Activated CD8-positive, alpha-beta memory T cell treated with anti-CD3 and anti-CD28 coated beads for 4 hours (primary cell): ENCODE measurements around the gene DUOXA1.
A peak's percentile ranks its signal among the peaks of the same experiment; 100 is the strongest.

Experiments
- DNase-seq, 2 donors: peaks; one replicate each; pipeline ENCODE4 v3.0.0-alpha.2; 2020; ENCODE audit warnings: low read depth in 2 of 2

The DUOXA1 gene

DNA sequence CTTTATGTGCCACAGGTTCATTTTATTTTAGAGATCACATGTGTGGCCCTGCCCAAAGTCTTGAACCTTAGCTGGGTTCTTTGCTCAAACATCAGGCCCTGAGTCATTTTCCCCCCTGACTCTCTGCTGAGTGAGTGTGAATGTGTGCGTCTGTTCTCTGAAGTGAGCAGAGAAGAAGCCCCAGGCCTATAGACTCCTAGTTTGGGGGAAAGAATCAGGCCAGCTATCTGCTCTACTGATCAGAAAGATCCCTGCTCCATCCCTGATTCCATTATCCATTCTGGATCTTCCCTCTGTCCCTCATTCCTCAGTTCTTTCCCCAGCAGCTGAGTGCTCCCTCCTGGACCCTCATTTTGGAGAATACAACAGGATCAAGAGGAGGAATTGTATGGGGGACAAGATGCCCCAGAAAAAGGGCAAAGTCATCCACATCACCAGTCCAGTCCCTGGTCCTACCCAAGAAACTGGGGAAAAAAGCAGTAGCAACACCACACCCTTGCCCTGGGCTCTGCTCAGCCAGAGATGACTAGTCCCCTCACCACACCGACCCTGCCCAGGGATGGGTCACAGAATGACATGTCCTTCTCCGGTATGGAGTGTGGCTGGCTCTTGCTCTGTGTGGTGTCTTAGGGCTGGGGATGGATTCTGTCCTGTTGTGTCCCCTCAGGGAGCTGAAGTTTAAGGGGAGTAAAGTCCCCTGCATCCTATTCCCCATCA, 3.3 kb upstream of the DUOXA1 start:
- DNase-seq, result no peak

DNA sequence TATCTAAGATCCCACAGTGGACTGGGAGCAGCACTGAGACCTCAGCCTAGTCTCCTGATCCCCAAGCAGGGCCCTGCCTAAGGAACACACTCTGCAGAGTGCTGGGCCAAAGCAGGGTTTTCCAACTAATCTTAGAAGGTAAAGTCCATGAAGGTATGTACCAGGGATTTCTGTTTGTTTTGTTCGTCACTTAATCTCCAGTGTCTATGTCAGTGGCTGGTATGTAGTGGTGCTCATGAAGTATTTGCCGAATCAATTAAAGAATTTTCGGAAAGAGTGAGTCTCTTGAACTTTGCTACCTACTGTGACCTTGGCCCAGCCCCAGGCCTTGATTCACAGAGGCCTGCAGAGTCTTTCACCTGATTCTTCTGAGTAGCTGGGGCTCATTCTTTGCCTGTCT, 1.8 kb upstream of the DUOXA1 start:
- DNase-seq, result no peak

GRCh38 chr15:45130291-45131000, 767 bp upstream of the DUOXA1 start:
- no peak for DNase-seq

DNA sequence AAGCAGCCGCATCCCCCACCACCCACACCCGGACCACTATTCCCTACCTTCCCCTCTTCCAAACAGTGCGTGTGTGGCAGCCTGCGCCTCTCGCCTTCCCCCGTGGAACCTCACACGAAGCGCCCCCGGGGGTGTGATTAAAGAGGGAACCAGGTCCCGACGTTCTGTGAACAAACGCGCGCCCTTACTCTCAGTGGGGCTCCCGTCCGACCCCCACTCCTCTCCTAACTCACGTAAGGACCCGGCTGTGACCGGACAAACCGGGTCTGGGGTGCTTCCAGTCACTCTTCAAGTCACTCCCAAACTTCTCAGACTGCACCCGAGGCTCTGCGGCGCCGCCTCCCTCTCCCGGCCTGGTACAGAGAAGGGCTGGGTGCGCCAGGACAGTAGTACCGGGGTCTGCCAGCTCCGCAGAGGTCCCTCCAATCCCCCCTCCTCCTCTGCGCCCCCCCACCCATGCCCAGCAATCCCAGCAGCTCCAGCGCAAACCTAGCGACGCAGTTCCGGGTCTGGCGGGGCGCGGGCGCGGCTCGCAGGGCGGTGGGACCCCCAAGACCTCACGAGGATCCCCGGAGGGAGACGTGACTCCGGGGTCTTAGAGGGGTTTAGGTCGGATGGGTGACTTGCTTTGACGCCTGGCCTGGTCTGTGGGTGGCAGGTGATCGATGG, 574 bp downstream of the DUOXA1 start:
- DNase-seq, result no peak

- peak in 1 of 2 donors; percentile 16 for DNase-seq
Observed at GRCh38 chr15:45126535-45127158, 3.0 kb downstream of the DUOXA1 start.

- DNase-seq, result no peak
Observed at GRCh38 chr15:45123397-45123796, 6.3 kb downstream of the DUOXA1 start.

DNA sequence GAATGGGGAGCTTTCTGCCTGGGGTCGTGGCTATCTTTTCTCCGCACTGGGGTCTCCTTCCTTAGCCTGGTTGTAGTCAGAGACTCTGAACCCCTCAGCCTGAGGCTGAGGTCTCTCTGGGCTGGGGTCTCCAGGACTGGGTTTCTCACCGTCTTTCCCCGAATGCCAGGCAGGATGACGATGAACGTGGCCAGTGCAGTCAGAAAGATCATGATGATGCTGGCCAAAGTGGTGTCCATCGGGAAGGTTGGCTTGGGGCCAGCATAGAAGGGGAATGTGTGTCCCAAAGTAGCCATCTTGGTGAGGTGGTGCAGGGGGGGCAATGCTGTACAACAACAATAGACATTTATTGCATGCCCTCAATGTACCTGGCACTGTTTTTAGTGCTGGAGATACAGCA, 7.0 kb downstream of the DUOXA1 start:
- no peak for DNase-seq

DNA sequence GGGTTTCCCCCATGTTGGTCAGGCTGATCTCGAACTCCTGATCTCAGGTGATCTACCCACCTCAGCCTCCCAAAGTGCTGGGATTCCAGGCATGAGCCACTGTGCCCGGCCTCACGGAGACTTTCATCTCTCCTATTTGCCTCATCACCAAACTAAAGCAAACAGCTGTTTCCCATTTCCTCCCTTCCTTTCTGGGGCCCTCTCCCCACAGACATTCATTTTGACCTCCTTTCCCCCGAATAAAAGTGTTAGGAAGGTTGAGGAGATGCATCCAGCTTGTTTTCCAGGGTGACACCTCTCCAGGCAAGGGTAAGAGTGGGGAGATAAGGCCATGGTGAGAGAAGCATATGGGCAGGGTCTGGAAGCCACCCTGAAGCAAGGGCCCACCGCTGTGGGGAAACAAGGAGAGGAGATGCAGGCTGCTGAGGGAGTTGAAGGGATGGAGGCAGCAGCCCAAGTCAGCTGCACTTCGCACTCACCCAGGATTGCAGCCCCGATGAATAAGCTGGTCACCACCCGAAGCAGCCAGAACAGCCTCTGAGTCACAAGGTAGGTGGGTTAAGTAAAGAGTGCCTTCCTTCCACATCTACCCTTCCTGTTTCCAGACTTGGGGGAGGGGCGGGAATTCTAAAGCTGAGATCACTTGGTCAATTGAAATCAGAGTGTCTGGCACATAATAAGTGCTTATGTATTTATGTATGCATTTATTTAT, 7.8 kb downstream of the DUOXA1 start:
- no peak for DNase-seq

DNA sequence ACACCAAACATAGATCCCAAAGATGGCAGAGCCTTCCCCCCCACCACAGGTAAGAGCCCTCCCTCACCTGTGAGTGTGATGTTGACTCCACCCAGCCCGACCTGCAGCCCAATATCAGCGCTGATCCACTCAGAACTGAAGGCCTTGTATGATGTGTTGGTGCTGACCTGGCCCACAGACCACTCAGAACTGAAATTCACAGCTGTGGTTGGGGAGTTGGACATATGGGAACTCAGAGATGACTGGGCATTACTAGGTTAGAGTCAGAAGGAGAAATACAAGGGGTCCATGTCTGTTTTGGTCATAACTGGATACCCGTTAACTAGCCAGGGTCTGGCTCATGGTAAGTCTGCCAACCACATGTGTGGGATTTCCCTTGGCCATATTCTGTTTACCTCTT, 8.7 kb downstream of the DUOXA1 start:
- no peak for DNase-seq

DNA sequence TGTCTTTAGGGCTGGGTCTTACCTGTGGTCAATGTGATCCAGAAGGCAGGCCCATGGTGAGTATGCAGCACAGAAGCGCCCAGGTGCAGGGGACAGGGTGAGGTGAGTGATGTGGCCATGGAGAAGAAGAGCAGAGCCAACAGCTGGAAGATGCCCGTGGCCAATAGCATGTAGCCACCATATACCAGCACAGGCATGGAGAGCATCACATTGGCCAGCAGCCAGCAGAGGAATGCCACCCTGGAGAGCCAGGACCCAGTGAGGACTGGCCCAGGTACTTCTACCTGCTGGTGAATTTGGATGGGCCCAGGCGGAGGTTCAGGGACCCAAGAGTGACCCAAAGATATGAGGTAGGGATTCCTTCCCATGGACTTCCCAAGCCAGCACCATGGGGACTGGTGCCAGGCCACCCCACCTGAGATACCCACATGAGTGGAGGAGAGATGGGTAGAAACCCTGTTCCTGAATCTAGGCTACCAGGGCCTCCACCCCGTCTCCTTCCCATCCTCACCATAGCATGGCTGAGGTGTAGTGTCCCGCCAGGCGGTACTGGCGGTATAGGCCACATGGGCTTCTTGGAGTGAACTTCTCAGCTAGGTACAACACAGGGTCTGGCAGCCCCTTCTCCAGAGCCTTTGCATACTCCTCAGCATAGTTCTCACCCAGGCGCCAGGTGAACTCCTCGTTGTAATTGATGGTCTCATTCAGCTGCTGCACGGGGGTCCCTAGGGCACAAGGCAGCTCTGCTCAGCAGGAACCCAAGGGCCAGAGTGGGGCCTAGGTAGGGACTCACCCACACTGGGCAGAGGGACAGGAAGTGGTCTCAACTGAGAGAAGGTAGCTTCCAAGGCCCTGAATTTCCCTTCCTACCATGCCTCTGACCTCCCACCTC, 9.4 kb downstream of the DUOXA1 start:
- no peak for DNase-seq

DNA sequence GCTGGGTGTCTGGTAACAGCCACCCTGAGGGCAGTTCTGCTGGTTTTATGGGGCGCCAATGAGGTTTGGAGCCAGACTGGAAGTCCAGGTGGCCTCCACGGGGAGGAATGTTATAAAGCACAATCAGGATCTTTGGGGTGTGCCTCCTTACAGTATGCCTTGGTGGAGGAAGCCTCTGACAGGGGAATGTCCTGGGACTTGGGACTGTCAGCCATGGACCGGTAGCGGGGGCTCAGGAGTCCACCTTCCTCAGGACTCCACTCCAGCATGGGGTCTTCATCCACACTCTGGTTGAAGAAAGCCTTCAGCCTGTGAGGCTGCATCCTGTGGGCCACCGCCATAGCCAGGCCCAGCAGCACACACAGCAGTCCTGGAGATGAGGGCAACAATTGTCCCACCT, 10.7 kb downstream of the DUOXA1 start:
- no peak for DNase-seq

- DNase-seq, result peak; percentile 58 to 67
Observed at GRCh38 chr15:45118131-45118588, 11.5 kb downstream of the DUOXA1 start.

GRCh38 chr15:45117308-45118130, 12.2 kb downstream of the DUOXA1 start:
- DNase-seq, result no peak

DNA sequence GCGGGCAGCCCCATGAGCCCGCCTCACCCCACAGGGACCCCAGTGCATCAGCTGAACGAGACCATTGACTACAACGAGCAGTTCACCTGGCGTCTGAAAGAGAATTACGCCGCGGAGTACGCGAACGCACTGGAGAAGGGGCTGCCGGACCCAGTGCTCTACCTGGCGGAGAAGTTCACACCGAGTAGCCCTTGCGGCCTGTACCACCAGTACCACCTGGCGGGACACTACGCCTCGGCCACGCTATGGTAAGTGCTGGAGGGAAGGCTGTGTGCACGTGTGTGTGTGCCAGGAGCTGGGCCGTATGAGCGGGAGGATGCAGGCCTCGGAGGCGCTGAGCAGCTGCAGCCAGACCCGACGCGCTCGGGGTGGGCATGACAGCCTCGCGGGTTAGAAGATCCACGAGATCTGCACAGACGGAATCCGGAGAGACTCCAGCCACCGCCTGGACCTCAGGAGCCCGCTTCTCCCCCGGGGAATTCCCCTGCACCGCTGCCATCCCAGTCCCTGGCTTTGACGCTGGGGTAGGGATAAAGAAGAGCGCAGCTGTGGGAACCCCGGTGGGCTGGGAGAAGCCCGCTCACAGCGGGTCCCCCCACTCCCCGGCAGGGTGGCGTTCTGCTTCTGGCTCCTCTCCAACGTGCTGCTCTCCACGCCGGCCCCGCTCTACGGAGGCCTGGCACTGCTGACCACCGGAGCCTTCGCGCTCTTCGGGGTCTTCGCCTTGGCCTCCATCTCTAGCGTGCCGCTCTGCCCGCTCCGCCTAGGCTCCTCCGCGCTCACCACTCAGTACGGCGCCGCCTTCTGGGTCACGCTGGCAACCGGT, 13.0 kb downstream of the DUOXA1 start:
- DNase-seq, result no peak

DNA sequence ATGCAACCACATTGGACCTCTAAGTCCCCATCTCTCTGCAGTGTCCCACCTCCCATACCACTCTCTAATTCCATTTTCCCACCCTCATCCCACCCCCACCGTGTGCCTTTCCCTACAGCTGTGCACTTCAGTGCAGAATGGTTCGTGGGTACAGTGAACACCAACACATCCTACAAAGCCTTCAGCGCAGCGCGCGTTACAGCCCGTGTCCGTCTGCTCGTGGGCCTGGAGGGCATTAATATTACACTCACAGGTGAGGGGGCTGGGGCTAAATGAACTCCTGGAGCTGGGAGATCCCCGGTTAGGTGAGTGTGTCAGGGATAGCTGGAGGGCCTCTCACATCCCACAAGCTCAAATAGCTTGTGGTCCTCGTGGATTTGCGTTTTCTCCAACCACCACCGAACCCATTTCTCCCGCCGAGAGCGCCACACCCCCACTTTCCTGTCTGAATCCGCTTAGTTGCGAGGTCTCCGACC, 13.6 kb downstream of the DUOXA1 start:
- DNase-seq, result no peak

GRCh38 chr15:45115312-45115820, 14.3 kb downstream of the DUOXA1 start:
- DNase-seq, result no peak

DNA sequence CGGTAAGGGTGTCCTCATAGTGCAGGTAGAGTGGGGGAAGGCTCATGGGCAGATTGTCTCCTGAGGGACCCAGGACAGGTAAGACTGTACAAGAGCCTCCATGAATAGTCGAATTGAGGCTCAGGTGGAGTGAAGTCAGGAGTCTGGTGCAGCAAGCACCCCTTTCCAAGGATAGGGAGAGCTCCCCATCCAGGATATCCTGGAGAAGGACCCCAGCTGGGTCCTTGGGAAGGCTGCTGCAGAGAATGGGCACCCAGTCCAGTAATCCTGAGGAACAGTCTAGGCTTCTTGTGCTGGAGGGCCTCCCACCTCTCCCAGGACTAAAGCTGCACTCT, 15.0 kb downstream of the DUOXA1 start:
- no peak for DNase-seq

DNA sequence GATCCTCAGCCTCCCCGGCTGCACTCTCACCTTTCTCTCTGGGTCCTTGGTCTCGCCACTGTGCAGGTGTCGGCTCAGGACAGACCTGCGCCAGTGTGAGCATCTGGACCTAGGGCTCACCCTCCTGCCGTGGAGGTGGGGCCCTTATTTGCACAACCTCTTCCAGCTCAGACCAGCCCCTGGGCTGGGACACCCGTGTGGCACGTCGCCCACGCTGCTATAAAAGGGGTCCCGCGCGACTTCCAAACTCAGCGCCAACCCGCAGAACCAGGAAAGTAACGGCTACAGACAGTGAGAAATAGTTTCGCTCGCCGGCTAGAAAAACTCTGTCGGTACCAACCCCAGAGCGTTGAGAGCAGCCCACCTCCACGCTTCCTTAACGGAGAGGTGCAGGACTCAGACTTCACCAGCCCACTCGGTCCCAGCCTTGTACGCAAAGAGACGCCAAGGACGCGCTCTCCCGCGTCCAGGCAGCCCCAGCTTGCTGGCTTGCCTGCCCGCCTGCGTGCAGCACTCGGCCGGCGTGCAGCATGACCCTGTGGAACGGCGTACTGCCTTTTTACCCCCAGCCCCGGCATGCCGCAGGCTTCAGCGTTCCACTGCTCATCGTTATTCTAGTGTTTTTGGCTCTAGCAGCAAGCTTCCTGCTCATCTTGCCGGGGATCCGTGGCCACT, 15.5 kb downstream of the DUOXA1 start, which contains the start of the genes DUOX2 and DUOXA2:
Gene DUOX2 (minus strand): TSS at position 97 of the 675 bp plus-strand sequence. CDS start 761 bp downstream, outside the sequence.
Gene DUOXA2 (plus strand): TSS at position 251 of the 675 bp plus-strand sequence. CDS start 280 bp downstream, at position 531.
- DNase-seq, result no peak
